ENCODE measurements around the gene ZNF628.

The ZNF628 gene

DNA sequence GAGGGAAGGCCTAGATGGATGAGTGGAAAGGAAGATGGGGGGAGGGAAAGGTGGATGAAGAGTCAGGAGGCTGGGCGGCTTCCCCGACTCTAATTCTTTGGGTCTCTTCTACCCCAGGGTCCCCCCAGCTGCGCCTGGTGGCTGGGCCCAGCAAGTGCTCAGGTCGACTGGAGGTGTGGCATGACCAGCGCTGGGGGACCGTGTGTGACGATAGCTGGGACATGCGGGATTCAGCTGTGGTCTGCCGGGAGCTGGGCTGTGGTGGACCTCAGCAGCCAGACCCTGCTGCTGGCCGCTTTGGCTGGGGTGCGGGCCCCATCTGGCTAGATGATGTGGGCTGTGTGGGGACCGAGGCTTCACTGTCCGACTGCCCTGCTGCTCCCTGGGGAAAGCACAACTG lies 21.3 kb downstream of the ZNF628 start:
- no peak for DNase-seq

DNA sequence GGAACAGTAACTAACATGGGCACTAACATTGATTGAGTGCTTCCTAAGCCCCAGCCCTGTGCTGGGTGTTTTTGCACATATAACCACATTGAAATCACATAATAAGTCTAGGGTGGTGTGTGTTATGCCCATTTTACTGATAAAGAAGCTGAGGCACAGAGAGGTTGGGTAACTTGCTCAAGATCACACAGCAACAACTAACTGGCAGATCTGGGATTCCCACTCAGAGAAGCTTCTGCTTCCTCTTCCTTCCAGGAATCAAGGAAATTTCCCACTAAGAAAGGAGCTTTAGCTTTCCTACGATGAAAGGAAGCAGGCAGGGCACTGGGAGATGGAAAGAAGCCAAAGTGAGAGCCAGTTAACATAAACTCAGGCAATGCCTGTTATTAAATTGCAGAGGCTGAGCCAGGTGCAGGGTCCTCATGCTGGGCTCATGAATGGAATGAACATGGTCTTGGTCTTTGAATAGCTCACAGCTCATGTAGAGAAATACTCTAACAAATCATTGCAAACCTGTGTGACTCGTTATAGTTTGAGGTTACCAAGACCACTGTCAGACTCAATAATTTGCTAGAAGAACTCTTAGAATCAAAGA lies 21.9 kb downstream of the ZNF628 start:
- DNase-seq = no peak

- no peak for DNase-seq
Observed at GRCh38 chr19:55500368-55500952, 24.0 kb downstream of the ZNF628 start.

GRCh38 chr19:55502197-55502952 lies 26.0 kb downstream of the ZNF628 start:
- no peak for DNase-seq

GRCh38 chr19:55503157-55503501 lies 26.7 kb downstream of the ZNF628 start:
- DNase-seq = no peak

GRCh38 chr19:55503502-55504251 lies 27.3 kb downstream of the ZNF628 start:
- DNase-seq = peak; percentile 79 to 95 (median 87)

GRCh38 chr19:55504252-55504603 lies 27.8 kb downstream of the ZNF628 start:
- DNase-seq = no peak

DNA sequence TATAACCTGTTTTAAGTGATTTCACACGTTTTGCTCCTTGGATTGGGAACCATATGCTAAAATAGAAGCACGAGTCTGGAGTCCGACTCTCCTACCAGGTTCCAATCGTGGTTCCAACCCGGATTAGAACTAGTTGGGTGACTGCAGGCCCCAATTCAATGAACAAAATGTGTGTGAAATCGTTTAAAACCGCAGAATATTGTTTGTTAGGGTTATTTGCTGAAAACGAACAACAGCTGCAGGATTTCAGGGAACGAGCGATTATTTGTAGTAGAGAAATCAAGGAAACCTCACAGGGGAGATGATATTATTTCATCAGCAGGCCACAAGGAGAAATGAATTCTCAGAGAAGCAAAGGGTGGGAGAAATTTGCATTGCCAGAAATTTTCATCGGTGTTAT lies 28.6 kb downstream of the ZNF628 start:
- no peak for DNase-seq

DNA sequence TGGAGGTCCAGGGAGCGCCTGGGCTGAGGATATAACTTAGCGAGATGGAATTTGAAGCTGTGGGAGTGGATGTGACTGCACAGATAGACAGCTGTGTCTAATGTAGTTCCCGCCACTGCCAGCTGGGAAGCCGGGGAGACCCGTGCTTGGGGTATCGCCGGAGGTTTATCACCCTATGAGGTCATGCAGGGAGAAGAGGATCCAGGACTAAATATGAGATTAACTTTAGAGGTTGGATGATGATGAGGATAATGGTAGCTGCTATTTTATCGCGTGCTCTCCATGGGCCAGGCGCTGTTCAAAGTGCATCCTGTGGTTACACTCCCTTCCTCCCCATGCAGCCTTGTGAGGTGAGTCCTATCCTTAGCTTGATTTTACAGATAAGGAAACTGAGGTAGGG lies 31.7 kb downstream of the ZNF628 start:
- DNase-seq = no peak

- DNase-seq = peak; percentile 81 to 89 (median 86)
Observed at GRCh38 chr19:55516878-55517620, 40.6 kb downstream of the ZNF628 start.

DNA sequence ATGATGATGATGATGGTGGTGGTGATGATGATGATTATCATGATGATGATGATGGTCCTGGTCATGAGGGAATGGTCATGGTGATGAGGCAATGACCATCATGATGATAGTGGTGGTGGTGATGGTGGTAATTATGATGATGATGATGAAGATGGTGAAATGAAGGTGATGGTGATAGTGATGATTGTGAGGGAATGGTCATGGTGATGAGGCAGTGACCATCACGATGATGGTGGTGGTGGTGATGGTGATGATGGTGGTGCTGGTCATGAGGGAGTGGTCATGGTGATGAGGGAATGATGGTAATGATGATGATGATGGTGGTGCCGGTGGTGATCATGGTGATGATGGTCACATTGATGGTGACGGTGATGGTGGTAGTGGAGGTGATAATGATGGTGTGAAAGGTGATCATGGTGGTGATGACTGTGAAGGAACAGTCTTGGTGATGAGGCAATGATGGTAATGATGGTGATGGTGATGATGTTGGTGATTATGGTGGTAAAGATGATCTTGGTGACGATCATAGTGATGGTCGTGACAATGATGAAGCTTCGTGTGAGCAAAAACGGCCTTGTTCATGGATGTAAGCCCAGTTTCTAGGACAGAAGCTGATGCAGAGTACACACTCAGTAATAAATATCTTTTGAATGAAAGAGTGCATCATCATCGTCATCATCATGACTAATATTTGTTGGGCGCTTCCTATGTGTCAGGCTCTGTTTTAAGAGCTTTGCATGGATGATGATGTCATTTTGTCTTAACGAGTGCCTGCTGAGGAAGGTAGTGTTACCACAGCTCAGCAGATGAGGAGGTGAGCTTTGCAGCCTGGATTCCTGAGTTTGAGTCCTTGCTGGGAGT lies 43.3 kb downstream of the ZNF628 start:
- DNase-seq = no peak

GRCh38 chr19:55520691-55521292 lies 44.4 kb downstream of the ZNF628 start:
- DNase-seq = no peak

DNA sequence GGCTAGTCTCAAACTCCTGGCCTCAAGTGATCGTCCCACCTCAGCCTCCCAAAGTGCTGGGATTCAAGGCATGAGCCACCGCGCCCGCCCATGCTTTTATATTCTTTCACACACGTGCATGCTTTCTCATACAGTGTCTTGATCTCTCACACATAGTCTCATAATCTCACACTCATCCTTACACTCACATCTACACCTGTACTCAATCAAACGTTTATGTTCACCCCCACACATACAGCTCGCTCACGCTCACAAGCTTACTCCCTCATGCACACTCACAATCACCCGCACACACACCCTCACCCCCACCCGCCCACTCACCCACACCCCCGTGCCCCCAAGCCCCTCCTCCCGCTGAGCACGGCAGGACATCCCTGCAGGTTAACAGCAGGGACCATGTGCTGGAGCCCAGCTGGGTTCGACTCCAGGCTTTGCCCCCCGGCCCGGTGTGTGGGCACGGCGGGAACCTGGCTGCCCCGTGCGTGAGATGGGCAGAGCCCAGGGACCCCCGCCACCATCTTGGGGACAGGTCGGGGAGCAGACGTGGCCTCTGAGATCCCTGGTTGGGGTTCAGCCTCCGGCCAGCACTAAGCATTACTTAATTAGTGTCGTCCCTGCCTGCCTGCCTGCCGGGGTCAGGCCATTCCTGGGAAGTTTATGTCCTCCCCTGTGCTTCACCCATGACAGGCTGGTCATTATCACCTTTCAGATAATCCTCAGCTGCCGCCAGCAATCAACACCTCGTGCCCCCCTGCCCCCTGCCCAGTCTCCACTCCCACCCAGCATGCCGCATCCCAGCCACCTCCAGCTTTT lies 49.1 kb downstream of the ZNF628 start:
- no peak for DNase-seq

- DNase-seq = no peak
Observed at GRCh38 chr19:55526216-55527196, 50.1 kb downstream of the ZNF628 start.

DNA sequence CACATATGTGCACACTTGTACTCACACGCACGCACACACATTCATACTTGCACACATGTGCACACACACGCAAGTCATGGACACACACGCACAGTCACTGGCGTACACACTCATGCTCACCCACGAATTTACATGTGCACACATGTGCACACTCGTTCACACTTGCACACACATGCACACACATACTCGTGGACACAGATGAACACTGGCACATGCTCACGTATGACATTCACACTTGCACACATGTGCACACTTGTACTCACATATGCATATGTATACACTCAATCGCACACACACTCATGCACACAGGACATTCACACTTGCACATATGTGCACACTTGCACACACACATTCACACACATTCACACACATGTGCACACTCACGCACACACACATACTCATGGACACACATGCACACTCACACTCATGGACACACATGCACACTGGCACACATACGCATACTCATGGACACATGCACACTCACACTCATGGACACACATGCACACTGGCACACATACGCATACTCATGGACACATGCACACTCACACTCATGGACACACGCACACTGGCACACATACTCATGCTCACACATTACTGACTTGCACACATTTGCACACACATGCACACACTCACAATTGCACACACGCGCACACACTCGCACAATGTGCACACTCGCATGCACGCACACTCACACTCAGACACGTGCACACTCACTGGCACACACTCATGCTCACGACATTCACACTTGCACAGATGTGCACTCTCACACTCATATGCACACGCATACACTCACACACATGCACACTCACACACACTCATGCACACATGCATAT lies 51.0 kb downstream of the ZNF628 start:
- DNase-seq = no peak

DNA sequence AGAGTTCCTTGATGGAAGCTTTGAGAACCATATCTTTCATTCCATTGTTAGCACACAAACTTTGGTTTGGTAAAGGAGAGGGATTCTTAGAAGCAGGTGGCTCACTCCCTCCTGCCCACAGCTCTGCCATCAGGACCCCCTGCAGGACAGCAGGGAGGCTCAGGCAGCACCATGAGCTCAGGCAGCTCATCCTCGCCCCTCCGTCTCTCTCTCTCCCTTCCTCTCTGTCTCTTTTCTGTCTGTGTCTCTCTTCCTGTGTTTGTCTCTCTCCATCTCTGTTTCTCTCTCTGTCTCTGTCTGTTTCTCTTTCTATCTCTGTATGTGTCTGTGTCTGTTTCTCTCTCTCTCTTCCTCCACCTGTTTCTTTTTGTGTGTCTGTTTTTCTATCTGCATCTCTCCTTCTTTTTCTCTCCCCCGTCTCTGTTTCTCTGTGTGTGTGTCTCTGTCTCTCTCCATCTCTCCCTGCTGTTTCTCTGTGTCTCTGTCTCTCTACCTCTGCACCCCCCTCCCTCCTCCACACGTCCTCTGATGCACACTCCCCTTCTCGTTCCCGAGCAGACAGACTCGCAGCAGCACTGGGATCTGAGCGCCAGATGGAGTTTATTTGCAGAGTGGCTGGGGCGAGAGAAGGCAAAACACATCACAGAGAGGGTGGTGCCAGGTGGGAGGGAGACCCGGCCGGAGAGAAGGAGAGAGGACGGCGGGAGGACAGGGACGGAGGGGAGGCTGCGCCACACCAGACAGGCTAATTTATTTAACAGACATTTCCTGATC lies 51.8 kb downstream of the ZNF628 start:
- no peak for DNase-seq

GRCh38 chr19:55529636-55530234 lies 53.3 kb downstream of the ZNF628 start:
- no peak for DNase-seq
